Bone marrow (tissue), 2 donors: Measurements from ENCODE around the gene KRTAP10-7.
"Not testable (repeated sequence)": the region's sequence is repeated elsewhere in the genome, so short reads cannot be mapped to it uniquely, and the experiment has no call there.

Source experiments
- DNase-seq, 2 donors: peaks; one replicate each; lab custom pipeline; 2025; lab: John Stamatoyannopoulos, UW

The KRTAP10-7 gene

DNA sequence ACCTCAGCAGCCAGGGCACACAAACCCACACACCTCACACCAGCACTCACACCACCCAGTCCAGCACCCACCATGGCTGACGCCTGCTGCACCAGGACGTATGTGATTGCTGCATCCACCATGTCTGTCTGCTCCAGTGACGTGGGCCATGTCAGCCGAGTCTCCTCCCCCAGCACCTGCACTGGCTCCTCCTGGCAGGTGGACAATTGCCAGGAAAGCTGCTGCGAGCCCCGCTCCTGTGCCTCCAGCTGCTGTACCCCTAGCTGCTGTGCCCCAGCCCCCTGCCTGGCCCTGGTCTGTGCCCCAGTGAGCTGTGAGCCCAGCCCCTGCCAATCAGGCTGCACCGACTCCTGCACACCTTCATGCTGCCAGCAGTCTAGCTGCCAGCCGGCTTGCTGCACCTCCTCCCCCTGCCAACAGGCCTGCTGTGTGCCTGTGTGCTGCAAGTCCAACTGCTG is 11.7 kb downstream of the KRTAP10-7 start, which contains the start of gene KRTAP10-8:
KRTAP10-8 (plus strand) TSS at position 51 of the 458 bp plus-strand sequence; CDS start at position 73, 22 bp downstream.
- no peak for DNase-seq

GRCh38 chr21:44612669-44613229 is 12.4 kb downstream of the KRTAP10-7 start:
- no peak for DNase-seq

DNA sequence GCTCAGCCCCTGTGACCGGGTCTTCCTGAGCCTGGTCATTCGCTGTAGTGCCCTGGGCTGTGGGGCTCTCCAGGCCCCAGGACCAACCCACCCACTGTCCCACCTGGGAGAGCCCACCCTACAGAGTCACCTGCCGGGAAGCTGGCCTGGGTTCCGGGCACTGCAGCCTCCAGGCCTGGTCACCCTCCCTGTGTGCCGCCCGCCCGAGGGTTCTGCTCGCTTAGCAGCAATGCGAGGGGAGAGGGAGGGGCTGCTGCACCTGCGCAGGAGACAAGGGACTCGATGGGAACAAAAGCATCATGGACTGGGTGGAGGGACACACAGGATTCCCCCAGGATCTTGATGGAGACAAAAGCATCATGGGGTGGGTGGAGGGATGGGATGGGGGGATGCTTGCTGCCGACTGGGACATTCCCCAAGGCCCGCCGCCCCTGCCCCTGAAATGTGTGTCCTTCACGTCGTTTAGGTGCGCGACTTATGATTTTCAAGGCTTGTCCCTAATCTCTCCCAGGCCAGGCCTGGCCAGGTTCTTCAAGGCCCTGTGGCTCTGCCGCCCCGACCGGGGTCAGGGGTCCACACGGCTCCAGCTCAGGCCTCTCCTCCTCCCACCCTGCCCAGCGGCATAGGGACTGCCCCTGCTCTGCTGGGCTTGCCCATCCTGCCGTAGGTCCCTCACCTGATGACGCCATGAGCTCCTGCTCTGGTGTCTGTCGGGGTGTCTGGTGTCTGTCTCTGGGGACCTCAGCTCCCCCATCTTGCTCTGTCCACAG is 13.2 kb downstream of the KRTAP10-7 start:
- DNase-seq: no peak

DNA sequence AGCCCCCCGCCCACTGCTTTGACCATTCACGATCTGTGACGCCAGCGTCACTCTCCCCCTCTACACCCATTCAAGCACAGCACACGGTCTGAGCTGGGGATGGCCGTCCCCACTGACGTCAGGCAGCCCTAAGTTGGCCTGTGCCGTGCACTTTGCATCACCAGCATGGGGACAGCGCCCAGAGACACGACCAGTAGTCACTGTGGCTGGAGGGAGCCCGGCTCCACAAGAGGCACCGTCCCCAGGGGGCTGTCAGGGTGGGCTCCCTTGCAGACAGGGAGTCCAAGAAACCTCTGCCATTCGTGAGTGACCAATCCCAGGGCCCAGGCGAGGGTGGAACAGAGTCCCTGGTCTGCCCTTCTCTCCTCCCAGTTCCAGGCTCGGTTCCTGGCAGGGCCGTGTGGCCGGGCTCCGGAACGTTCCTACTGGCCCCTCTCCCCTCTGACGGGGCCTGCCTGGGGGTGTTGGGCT is 13.8 kb downstream of the KRTAP10-7 start:
- DNase-seq: no peak

- no peak for DNase-seq
Measured at GRCh38 chr21:44614961-44615391, 14.6 kb downstream of the KRTAP10-7 start.

DNA sequence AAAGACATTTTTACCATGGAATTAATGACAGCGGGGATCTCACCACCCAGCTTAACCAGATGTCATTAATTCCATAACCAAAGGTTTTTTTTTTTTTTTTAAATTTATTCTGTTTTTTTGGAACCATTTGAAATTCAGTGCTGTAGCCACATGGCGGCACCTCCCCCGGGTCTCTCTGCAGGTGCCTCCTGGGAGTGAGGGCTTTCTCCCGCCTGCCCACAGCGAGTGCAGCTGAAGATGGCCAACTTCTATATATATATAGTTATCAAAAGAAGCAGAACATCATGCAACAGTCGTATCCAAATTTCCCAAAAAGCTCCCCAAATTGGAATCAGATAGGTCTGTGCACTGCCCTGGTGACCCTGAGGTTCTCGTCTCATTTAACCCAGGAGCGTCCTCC is 15.1 kb downstream of the KRTAP10-7 start:
- no peak for DNase-seq

DNA sequence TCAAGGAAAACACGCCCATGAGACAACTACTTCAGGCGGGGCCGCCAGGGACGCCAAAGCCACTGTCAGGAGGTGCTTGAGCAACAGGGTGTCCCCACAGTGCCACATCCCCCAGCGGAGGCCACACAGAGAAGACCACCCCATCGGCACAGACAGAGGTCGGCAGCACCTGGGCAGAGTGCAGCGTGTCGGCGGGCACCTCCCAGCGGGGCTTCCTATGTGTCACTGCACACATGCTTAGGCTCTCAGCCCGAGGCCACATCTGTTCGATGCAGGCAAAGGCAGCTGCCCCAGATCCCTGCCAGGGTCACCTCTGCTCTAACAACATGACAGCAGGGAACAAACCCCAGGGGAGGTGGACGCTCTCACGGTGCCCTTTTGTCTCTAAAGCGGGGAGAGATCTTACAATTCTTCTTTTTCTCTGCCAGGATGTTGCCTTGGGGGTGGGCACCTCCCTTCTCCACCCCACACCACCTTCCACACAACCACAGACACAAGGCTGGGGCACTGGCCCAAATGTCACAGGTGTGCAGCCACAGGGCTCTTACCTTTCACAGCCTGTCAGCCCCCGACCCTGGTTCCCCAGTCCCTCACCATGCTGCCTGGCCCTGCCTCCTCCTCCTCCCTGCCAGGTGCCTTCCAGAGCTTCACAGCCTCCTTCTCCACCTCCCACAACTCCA is 15.7 kb downstream of the KRTAP10-7 start:
- no peak for DNase-seq

GRCh38 chr21:44616591-44616926 is 16.2 kb downstream of the KRTAP10-7 start:
- no peak for DNase-seq

DNA sequence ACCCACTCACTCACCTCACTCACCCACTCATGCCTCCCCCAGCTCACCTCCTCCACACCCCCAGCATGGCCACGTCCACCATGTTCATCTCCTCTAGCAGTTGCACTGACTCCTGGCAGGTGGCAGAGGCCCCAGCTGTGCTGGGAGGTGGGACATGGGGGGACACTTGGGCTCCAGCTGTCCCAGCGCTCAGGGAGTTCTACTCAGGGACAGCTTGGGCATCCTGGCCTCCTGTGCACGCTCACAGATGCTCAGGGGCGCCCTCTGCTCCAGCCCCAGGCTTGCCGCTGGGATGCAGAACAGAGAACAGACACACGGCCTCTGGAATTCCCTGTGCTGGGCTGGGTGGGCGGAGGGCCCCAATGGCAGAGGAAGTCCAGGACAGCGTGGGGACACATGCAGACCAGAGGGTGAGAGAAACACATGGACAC is 16.7 kb downstream of the KRTAP10-7 start:
- no peak for DNase-seq

DNA sequence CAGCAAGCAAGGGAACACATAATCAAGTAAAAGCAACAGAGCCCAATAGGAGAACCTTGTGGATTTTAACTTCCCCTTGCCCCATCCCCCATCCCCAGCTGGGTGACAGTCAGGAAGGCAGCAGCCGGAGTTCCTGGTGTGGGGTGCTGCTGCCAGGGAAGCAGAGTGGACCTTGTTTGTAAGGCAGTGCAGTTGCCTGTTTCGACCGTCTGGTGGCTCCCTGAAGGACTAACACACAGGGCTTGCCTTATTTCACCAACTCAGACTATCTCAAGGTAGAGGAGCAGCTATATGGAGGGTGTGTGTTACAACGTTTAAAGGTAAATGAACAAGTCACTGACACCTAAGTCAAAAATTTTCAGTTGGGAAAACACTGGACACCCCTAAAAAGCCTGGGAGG is 18.1 kb downstream of the KRTAP10-7 start:
- no peak for DNase-seq

- DNase-seq: no peak
Measured at GRCh38 chr21:44618909-44619308, 18.5 kb downstream of the KRTAP10-7 start.

- no peak for DNase-seq
Measured at GRCh38 chr21:44619886-44620285, 19.5 kb downstream of the KRTAP10-7 start.

- no peak for DNase-seq
Measured at GRCh38 chr21:44623575-44623974, 23.2 kb downstream of the KRTAP10-7 start.

GRCh38 chr21:44625756-44626155 is 25.4 kb downstream of the KRTAP10-7 start:
- DNase-seq: no peak

DNA sequence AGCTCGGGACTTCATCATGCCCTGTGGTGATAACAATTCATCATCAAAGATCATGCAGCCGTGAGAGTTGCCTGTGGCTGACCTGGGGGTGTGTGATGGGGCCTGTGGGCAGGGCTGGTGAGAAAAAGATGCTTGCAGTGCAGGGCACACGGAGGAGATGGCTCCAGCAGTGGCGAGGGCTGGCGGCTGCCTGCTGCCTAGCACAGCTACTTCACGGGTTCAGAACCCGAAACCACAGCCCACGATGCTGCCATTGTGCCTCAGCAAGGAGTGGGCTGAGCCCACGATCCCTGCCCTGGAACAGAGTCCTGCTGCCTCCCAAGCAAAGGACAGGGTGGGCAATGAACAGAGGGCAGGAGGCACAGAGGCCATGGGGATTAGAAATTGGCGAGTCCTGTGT is 25.9 kb downstream of the KRTAP10-7 start:
- DNase-seq: no peak

GRCh38 chr21:44626673-44627143 is 26.3 kb downstream of the KRTAP10-7 start, which contains the start of gene KRTAP10-9:
Gene KRTAP10-9, plus strand, starts transcription at chr21:44627093. Its CDS starts 79 bp downstream, at chr21:44627172.
- DNase-seq: no peak

DNA sequence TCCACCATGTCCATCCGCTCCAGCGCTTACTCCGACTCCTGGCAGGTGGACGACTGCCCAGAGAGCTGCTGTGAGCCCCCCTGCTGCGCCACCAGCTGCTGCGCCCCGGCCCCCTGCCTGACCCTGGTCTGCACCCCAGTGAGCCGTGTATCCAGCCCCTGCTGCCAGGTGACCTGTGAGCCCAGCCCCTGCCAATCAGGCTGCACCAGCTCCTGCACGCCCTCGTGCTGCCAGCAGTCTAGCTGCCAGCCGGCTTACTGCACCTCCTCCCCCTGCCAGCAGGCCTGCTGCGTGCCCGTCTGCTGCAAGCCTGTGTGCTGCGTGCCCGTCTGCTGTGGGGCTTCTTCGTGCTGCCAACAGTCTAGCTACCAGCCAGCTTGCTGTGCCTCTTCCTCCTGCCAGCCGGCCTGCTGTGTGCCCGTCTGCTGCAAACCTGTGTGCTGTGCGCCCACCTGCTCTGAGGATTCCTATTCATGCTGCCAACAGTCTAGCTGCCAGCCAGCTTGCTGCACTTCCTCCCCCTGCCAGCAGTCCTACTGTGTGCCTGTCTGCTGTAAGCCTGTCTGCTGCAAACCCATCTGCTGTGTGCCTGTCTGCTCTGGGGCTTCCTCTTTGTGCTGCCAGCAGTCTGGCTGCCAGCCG is 26.9 kb downstream of the KRTAP10-7 start:
- not testable (repeated sequence) for DNase-seq

DNA sequence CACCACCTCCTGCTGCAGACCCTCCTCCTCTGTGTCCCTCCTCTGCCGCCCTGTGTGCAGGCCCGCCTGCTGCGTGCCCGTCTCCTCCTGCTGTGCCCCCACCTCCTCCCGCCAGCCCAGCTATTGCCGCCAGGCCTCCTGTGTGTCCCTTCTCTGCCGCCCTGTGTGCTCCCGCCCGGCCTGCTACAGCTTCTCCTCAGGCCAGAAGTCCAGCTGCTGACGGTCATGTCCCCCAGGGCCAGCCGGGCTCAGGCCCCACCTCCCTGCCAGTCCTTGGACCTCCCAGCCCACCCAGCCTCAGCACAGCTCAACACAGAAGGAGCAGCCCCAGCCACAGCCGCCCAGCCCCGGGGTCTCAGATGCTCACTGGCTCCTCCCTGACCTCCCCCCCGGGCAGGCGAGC is 27.4 kb downstream of the KRTAP10-7 start:
- DNase-seq: not testable (repeated sequence)

DNA sequence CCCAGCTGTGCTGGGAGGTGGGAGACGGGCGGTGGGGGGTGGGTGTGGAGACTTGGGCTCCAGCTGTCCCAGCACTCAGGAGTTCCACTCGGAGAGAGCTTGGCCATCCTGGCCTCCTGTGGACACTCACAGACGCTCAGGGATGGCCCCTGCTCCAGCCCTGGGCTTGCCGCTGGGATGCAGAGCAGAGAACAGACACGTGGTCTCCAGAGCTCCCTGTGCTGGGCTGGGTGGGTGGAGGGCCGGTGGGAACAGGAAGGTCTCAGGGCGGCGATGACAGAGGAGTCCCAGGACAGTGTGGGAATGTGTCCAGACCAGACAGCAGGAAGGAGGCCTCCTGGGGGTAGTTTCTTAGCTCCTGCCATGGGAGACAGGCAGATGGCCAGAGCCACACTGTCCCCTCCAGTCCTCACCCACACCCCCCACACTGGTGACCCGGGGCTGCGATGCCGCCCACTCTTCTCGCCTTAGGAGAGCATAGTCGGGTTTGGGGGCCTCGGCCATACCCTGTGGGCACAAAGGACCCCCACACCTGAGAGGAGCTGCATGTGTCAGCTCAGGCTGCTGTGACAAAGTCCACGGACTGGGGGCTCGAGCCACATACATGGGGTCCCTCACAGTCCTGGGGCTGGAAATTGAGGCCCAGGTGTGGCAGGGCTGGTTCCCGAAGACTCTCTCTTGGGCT is 28.5 kb downstream of the KRTAP10-7 start:
- DNase-seq: no peak

- no peak for DNase-seq
Measured at GRCh38 chr21:44630440-44630839, 30.0 kb downstream of the KRTAP10-7 start.

DNA sequence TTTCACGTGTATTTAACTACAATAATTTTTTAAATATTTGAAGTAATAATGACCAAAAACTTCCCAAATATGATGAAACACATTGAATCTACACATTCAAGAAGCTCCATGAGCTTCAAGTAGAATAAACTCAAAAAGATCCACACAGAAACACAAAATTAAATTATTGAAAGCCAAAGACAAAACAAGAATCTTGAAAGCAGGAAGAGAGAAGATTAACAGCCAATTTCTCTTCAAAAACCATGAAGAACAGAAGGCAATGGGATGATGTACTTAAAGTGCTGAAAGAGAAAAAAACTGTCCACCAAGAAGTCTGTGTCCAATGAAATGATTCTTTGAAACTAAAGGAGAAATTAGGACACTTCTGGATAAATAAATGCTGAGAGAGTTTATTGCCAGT is 31.7 kb downstream of the KRTAP10-7 start:
- DNase-seq: no peak
